Esophagus squamous epithelium (tissue), 4 donors: ENCODE data around the gene TCN2.

Source experiments
- POLR2A ChIP-seq, 4 donors: fragments of 450-650 bp; IDR thresholded peaks; one replicate each; pipeline ENCODE4 v1.6.1; 2017; ENCODE audit warnings: antibody characterized with exemption in 4 of 4, mild to moderate bottlenecking in 4 of 4, moderate library complexity in 3 of 4
- TF ChIP-seq, protein P1 (sequence below), 6 experiments: fragments of 450-650 bp in 4 of 6; fragments of 200-600 bp in 2 of 6; sonication (generic) in 2 of 6; IDR thresholded peaks; one replicate each; pipeline ENCODE4 v1.5.1; 2016 to 2019; ENCODE audit warnings: antibody characterized with exemption in 6 of 6, mild to moderate bottlenecking in 4 of 6, moderate library complexity in 4 of 6

DNA sequence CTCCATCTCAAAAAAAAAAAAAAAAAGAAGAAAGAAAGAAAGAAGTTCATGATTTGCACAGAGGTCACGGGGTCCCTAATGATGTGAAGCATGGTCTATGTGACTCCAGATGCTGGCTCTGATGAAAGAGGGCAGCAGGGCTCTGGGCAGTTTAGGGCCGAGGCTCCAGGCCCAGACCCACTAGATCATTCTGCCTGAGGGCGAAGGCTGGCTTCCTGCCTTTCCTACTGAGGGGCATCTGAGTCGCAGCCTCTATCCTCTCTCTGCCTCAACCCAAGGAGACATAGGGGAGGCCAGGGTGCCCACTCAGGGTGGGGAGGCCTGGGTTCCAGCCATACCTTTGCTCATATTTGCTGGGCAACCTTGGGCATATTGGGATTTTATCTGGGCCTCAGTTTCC is 33.4 kb downstream of the TCN2 start:
- TF ChIP-seq POLR2A (IDR thresholded peaks at IDR 0.05) = no peak
- TF ChIP-seq, protein P1, sequence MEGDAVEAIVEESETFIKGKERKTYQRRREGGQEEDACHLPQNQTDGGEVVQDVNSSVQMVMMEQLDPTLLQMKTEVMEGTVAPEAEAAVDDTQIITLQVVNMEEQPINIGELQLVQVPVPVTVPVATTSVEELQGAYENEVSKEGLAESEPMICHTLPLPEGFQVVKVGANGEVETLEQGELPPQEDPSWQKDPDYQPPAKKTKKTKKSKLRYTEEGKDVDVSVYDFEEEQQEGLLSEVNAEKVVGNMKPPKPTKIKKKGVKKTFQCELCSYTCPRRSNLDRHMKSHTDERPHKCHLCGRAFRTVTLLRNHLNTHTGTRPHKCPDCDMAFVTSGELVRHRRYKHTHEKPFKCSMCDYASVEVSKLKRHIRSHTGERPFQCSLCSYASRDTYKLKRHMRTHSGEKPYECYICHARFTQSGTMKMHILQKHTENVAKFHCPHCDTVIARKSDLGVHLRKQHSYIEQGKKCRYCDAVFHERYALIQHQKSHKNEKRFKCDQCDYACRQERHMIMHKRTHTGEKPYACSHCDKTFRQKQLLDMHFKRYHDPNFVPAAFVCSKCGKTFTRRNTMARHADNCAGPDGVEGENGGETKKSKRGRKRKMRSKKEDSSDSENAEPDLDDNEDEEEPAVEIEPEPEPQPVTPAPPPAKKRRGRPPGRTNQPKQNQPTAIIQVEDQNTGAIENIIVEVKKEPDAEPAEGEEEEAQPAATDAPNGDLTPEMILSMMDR (IDR thresholded peaks at IDR 0.05) = no peak
